ENCODE data around the gene CSNK1A1.

The CSNK1A1 gene

DNA sequence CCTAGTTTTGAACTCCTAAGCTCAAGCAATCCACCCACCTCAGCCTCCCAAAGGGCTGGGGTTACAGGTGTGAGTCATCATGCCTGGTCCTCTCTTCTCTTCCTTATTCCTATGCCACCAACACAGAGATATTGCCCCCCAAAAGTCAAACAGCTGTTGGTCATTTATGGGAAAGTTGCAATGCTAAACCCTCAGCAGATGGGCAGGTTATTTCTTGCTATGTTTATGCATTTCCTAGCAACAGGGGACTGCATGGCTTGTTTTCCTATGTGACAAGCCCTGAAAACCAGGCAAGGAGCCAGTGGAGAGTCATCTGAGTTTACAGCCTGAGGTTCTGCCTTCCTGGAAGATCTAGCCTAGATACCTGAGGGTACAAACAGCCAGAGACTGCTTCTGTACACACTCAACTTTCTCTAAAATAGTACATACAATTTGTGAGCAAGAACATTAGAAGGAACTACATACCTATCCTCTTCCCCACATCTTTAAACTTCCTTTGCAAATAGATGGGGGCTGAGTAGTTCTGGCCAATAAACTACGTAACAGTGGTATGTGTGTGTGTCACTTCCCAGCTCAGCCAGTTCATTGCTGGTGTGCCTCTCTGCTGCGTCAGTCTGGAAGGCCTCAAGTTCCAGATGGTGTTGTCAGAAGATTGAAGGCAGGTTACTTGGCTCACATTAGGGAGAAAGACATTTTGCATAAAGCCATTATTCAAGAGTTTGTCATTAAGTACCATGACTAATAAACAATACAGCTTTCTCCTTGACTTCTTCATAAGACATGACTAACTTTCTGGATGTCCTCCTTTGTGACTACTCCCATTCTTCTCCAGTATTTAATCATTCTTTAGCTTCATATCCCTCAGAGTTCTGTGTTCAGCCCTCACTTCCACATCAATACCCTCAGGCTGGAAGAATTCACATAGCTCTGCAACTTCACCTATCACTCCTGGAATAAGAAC is 65.3 kb downstream of the CSNK1A1 start:
- TF ChIP-seq, protein P1, sequence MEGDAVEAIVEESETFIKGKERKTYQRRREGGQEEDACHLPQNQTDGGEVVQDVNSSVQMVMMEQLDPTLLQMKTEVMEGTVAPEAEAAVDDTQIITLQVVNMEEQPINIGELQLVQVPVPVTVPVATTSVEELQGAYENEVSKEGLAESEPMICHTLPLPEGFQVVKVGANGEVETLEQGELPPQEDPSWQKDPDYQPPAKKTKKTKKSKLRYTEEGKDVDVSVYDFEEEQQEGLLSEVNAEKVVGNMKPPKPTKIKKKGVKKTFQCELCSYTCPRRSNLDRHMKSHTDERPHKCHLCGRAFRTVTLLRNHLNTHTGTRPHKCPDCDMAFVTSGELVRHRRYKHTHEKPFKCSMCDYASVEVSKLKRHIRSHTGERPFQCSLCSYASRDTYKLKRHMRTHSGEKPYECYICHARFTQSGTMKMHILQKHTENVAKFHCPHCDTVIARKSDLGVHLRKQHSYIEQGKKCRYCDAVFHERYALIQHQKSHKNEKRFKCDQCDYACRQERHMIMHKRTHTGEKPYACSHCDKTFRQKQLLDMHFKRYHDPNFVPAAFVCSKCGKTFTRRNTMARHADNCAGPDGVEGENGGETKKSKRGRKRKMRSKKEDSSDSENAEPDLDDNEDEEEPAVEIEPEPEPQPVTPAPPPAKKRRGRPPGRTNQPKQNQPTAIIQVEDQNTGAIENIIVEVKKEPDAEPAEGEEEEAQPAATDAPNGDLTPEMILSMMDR (IDR thresholded peaks at IDR 0.05): no peak

DNA sequence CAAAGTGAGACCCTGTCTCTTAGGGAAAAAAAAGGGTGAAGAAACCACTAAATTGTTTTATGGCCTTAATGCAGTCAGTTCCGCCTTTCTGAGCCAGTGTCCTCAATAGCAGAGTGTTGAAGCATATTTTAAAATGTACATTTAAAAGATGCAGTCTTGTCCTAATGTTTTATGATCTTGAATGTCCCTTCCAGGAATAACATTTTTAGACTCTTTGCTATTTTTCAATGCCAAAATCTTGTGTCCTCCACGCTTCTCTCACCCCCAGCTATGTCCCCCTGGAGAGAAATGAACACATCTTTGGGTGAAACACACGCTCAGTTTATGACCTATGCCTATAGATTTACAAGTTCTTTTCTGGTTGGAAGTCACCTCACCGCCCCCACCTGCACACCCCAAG is 69.8 kb downstream of the CSNK1A1 start:
- TF ChIP-seq, protein P1 (IDR thresholded peaks at IDR 0.05): no peak

DNA sequence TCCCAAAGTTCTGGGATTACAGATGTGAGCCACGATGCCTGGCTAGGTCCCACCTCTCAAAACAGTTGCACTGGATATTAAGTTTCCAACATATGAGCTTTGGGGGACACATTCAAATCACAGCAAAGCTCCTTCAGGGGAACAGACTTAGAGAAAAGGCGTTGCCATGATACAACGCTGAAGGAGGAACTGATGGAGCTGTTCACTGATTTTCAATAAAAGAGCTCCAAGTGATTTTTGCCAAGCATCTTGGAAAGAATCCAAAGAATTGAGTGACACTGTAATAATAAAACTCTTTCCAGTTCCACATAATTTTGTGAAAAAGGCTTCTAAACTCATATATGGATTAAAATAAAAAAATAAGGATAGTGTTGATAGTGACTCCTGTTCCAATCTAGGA is 72.5 kb downstream of the CSNK1A1 start:
- TF ChIP-seq, protein P1 (IDR thresholded peaks at IDR 0.05): no peak

DNA sequence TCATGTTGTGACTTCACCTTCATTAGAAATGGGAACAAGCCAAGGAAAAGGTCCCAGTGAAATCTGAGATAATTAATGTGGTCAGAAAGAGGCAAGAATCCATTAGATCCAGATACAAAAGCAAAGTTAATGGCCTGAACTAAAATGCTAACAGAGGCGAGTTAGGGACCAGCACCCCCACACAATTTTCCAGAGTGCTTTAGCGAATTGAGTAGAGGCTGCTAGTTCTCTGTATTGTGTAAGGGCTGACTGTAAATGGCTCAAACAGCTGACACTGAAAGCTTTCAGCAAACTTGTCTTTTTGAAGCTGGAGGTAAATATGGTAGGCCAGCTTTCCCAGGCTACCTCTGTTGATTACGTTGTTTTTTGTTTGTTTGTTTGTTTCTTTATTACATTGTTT is 75.5 kb downstream of the CSNK1A1 start:
- TF ChIP-seq, protein P1 (IDR thresholded peaks at IDR 0.05): no peak

DNA sequence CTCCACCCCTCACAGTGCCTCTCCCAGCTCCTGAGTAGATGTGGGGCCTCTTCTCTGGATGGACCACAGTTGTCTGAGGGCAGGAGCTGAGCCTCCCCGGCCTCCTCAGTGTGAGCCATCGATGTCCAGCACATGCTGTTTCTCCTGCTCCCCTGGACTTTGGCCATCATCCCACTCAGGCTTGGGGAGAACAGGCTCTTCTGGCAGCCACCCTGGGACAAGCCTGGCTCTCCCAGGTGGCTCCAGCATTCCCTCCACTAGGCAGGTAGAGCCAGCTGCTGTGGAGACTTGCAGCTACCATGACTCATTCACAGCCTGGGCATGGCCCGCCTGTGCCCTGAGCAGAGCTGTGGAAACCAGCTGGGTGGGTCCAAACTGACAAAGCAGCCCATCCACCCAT is 77.0 kb downstream of the CSNK1A1 start:
- TF ChIP-seq, protein P1 (IDR thresholded peaks at IDR 0.05): no peak

DNA sequence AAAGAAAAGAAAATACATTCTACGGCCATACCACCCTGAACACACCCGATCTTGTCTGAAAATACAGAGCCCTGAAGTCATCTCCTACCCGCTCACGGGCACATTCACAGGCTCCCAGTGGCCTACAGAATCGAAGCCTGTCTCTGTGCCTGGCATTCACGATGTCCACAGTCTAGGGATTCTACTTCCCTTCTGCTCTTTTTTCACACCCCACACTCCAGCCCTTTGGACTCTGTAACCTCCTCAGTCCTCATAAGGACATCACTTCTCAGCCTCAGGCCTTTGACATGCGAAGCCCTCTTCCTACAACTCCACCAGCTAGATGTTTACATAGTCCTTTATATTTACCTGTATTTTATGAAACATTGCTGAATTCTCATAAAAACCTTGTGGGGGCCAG is 77.8 kb downstream of the CSNK1A1 start:
- TF ChIP-seq, protein P1 (IDR thresholded peaks at IDR 0.05): no peak

DNA sequence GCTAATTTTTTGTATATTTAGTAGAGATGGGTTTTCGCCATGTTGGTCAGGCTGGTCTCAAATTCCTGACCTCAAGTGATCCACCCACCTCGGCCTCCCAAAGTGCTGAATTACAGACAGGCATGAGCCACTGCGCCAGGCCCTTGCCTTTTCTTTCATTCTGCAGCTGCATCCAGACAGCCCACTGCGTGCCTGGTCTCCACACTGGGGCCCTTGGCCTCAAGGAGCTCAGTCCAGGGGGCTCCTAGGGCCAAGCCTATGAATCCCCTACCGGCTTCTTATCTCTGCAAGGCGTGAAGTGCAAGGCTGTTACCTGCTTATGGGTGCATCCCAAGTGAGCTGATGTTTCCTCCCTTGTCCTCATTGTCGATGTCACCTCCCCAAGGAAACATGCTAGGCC is 78.8 kb downstream of the CSNK1A1 start:
- TF ChIP-seq, protein P1 (IDR thresholded peaks at IDR 0.05): no peak
